ENCODE data around the gene OLFML1. TPM values are rescaled to one million over a fixed set of nuclear protein-coding genes. Genes with fewer than 3 reads are reported as not detected.

The OLFML1 gene
- total RNA-seq, 1 experiment from 2014 or later, result not detected

DNA sequence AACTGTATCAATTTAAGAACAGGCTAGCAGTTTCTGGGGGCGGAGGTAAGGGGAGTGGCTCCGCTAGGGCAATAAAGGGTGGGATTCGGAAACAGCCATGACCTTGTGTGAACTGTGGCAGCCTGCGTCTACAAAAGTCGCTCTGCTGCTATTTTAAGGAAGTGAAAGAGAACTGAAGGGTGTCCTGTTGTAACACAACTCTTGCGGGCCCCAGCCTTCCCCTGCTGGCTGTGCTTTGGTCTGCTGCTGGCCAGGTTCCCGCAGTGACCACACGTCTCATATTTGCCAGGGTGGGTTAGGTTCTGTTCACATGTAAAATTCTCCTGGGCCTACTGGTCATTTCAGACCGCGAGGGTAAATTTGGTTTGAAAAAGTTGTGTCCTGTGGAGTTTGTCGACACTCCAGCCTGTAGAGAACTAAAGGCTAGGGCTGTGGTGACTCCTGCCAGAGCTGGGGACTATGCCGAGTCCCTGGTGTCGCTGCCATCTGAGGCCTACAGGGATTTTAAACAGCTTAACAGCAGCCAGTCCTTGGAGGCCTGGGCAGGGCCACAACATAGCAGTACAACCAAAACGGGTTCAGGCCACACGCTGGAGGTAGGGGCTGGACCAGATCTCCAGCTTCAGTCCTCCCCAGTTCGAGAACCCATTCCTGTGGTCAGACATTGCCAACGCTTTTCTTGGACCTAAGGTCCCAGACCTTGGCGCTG lies 27.4 kb downstream of the OLFML1 start:
- Mint-ChIP-seq H3K27me3 (ENCODE audit: unreplicated experiment) (peaks cover 48% of the 10 kb centered on the region), H3K36me3 (ENCODE audit: insufficient read depth, unreplicated experiment) (peaks cover 11% of the 10 kb centered on the region), H3K4me3 (ENCODE audit: low read depth, unreplicated experiment) (peak overlapping the region; percentile 72), H3K27ac (ENCODE audit: unreplicated experiment) (no peak overlapping the region), H3K4me1 (ENCODE audit: low read depth, unreplicated experiment) (no peaks in the 10 kb centered on the region), H3K9me3 (ENCODE audit: low read depth, unreplicated experiment) (no peaks in the 10 kb centered on the region)
- TF ChIP-seq, protein P1, sequence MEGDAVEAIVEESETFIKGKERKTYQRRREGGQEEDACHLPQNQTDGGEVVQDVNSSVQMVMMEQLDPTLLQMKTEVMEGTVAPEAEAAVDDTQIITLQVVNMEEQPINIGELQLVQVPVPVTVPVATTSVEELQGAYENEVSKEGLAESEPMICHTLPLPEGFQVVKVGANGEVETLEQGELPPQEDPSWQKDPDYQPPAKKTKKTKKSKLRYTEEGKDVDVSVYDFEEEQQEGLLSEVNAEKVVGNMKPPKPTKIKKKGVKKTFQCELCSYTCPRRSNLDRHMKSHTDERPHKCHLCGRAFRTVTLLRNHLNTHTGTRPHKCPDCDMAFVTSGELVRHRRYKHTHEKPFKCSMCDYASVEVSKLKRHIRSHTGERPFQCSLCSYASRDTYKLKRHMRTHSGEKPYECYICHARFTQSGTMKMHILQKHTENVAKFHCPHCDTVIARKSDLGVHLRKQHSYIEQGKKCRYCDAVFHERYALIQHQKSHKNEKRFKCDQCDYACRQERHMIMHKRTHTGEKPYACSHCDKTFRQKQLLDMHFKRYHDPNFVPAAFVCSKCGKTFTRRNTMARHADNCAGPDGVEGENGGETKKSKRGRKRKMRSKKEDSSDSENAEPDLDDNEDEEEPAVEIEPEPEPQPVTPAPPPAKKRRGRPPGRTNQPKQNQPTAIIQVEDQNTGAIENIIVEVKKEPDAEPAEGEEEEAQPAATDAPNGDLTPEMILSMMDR (IDR thresholded peaks at IDR 0.05; ENCODE audit: unreplicated experiment), result no peak
- no peak for DNase-seq
- no TSS peak for BruUV-seq (replicated peaks)
- intact Hi-C loops (cut with micrococcal nuclease; ENCODE audit: unreplicated experiment), result loop anchor here (1.0 to 5.0 kb wide), 2 partner anchors 155 to 176 kb away; no protein-coding TSS in a partner anchor
- CTCF ChIA-PET, result interaction anchor here (0.9 to 2.5 kb wide), 5 partner anchors 17 to 180 kb away, joined by 3 to 13 read pairs (median 3); no protein-coding TSS in a partner anchor

DNA sequence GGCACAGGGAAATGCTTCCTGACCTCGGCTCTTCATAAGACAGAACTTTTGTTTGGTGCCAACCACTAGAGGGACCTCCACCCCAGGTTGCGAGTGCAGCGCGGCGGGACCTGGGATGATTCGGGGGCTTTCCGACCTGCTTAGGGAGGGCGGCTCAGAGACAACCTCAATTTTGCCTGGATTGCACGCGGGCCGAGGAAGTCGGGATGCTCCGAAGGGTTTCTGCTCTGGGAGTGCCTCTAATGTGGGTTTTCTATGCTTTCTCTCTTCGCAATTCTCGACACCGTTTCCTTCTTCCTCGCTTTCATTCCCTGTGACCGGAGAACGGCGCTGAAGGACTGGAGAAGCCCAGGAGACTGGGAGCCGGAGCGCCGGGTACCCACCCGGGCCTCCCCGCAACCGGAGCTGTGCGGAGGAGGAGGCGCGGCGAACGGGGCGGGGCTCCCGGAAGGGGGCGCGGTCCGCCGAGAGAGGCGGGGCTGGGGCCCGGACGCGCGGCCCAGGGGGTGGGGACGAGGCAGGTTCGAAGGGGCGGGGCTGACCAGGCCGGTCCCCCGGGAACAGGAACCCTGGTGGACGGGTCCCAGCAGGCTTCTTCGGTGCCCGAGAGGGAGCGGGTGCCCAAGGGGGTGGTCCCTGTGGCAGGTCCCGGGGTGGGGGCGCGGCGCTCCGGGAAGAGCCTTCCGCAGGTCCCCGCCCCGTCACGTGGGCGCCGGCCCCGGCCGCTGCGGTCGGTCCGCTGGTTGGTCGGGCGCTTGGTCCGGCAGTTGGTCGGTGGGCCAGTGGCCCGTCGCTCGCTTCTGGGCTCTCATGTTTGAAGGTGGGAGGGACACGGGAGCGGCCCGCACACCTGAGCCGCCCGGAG lies 28.2 kb downstream of the OLFML1 start, which contains the start of gene PPFIBP2:
TSS of gene PPFIBP2 (plus strand) at position 766 of the 865 bp plus-strand sequence. CDS start 35,477 bp downstream, outside the sequence.
- H3K27ac Mint-ChIP-seq (ENCODE audit: unreplicated experiment), result no peak within 1 kb of the TSS
- peaks cover 11% of the 10 kb centered on the region for H3K36me3 Mint-ChIP-seq (ENCODE audit: insufficient read depth, unreplicated experiment)
- TF ChIP-seq, protein P1 (IDR thresholded peaks at IDR 0.05; ENCODE audit: unreplicated experiment), result peak; percentile 88
- BruUV-seq (replicated peaks), result no TSS peak
- peaks cover under 1% of the 10 kb centered on the region for H3K9me3 Mint-ChIP-seq (ENCODE audit: low read depth, unreplicated experiment)
- H3K27me3 Mint-ChIP-seq (ENCODE audit: unreplicated experiment), result peaks cover 56% of the 10 kb centered on the region
- H3K4me1 Mint-ChIP-seq (ENCODE audit: low read depth, unreplicated experiment), result no peaks in the 10 kb centered on the region
- DNase-seq, result peak; percentile 88
- CTCF ChIA-PET, result interaction anchor here (0.6 to 2.5 kb wide), 5 partner anchors 17 to 181 kb away, joined by 3 to 13 read pairs (median 3); no protein-coding TSS in a partner anchor
- peak within 1 kb of the TSS; percentile 72 for H3K4me3 Mint-ChIP-seq (ENCODE audit: low read depth, unreplicated experiment)
- intact Hi-C loops (cut with micrococcal nuclease; ENCODE audit: unreplicated experiment), result loop anchor here (1.0 to 5.0 kb wide), 2 partner anchors 154 to 175 kb away; no protein-coding TSS in a partner anchor

DNA sequence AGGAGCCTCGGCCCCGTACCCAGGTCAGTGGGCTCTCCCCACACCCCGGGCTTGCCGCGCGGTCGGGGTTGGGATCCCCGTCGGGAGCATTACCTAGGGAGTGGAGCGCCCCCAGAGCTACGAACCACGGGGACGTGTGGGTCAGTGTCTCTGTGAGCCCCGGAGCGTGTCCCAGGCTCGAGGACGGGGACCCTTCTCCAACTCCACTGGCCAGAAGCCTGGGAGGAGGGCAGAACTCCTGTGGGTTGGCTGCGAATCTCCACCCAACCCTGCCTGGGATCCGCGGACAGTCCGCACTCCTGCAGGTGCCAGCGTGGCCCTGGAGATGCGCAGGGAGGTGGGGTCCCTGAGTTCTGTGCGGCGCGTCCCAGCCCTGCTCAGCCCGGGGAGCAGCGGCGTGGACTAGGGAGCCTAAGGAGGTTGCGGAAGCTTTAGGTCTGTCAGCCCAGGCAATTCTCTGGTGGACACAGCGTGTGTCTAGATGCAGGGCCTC lies 28.8 kb downstream of the OLFML1 start:
- peak; percentile 8 for DNase-seq
- CTCF ChIA-PET, result interaction anchor here (0.6 to 2.5 kb wide), 4 partner anchors 16 to 181 kb away, joined by 3 to 13 read pairs (median 4); no protein-coding TSS in a partner anchor
- TF ChIP-seq, protein P1 (IDR thresholded peaks at IDR 0.05; ENCODE audit: unreplicated experiment), result no peak
- Mint-ChIP-seq H3K27me3 (ENCODE audit: unreplicated experiment) (peaks cover 62% of the 10 kb centered on the region), H3K4me3 (ENCODE audit: low read depth, unreplicated experiment) (peak overlapping the region; percentile 72), H3K36me3 (ENCODE audit: insufficient read depth, unreplicated experiment) (peaks cover 11% of the 10 kb centered on the region), H3K4me1 (ENCODE audit: low read depth, unreplicated experiment) (no peaks in the 10 kb centered on the region), H3K27ac (ENCODE audit: unreplicated experiment) (no peak overlapping the region), H3K9me3 (ENCODE audit: low read depth, unreplicated experiment) (peaks cover 3% of the 10 kb centered on the region)
- no TSS peak for BruUV-seq (replicated peaks)
- intact Hi-C loops (cut with micrococcal nuclease; ENCODE audit: unreplicated experiment), result loop anchor here (5.0 kb wide), 1 partner anchor 153 kb away; no protein-coding TSS in a partner anchor

DNA sequence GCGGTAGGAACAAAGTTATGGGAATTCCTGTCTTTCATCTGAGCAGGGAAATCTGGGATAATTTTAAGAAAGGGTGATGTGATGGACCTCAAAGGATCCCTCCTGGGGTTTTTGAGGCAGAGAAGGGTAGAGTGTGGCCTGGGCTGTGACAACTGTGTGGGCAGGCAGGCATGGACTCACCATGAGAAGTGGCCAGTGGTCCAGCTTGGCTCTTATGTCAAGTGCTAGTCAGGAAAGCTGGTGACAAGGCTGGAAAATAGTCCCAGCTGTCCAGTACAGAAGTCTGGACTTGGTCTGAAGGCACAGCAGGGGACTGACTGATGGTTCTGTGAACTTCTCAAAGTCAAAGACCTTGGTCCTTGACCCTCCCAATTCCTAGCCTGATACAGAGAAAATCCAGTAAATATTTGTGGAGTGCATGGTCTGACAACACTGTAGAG lies 30.2 kb downstream of the OLFML1 start:
- Mint-ChIP-seq H3K4me1 (ENCODE audit: low read depth, unreplicated experiment) (no peaks in the 10 kb centered on the region), H3K27me3 (ENCODE audit: unreplicated experiment) (peaks cover 59% of the 10 kb centered on the region), H3K27ac (ENCODE audit: unreplicated experiment) (no peak overlapping the region), H3K4me3 (ENCODE audit: low read depth, unreplicated experiment) (no peak overlapping the region), H3K9me3 (ENCODE audit: low read depth, unreplicated experiment) (peaks cover 3% of the 10 kb centered on the region), H3K36me3 (ENCODE audit: insufficient read depth, unreplicated experiment) (peaks cover 11% of the 10 kb centered on the region)
- no TSS peak for BruUV-seq (replicated peaks)
- intact Hi-C loops (cut with micrococcal nuclease; ENCODE audit: unreplicated experiment), result no loop called here
- TF ChIP-seq, protein P1 (IDR thresholded peaks at IDR 0.05; ENCODE audit: unreplicated experiment), result no peak
- CTCF ChIA-PET, result no interaction called here
- no peak for DNase-seq
